D341Med (cell line): ENCODE data around the gene EIF4EBP3.
A peak's percentile ranks its signal among the peaks of the same experiment; 100 is the strongest.

Source experiments
- DNase-seq: peaks from one replicate; pipeline ENCODE4 v3.0.0; 2012; ENCODE audit warnings: low spot score

Gene EIF4EBP3

DNA sequence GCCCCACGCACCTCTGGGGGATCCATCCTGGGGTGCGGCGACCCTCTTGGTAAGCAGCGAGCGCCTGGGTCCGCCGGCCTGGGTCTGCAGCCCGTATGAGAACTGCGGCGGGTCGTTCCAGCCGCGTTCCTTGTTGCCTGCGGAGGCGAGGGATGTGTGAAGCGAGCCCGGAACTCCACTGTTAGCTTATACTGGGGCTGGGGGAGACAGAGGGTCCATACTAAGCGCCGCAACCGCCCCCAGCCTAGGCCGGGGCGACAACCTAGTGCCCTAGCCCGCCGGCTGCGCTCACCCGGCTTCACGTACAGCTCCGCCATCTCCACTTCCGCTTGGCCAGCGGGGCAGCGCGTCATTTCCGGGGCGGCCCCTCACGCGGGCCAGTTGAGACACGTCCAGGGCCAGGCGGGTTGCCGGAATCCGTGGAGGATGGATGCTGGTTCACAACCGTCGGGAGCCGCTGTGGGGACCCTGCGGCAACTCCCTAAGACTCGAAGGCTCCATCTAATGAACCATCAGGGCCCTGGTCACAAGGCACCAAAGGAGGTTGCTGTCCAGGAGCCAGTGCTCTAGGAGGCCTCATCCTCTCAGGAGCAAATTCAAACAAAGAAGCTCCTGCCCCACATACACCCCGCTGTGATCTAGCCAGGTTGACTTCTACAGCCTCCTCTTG, 9.8 kb downstream of the EIF4EBP3 start, which contains the start of gene SRA1:
SRA1 (minus strand) TSS at position 338 of the 670 bp plus-strand sequence; CDS start at position 317, 21 bp downstream.
- DNase-seq = peak; percentile 95

DNA sequence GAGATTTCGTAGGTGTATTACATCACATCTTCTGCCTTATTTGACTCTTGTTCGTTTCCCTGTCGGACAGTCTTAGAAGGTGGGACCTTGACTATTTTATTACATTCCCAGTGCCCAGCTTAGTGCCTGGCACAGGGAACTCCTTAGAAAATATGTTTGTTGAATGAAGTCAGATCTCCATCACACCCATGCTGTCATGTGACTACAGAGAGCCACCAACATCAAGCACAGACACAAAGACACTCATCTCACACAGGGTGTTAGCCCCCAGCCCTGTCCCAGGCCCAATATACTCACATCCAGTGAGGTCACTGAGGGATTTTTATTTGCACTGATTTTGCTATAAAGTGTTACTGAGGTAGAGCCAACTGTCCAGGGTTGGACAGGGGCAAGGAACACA, 10.5 kb downstream of the EIF4EBP3 start:
- no peak for DNase-seq

DNA sequence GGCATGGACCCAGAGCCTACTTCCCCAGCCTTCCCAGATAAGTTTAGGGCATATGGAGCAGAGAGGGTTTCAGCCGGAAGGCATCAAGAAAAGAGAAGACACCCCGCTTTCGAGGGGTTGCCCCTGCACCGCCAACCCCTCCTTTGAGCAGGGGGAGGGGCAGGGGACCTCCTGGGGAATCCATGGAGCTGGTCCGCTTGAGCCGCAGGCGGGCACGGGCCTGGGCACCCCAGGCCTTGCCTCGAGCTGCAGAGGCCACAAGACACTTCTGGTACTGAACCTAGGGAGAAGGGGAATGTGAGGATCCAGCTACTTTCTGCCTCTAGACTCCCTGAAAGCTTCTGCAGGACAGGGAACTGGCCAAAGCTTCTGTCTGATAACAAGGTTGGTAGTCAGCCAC, 11.1 kb downstream of the EIF4EBP3 start:
- no peak for DNase-seq

DNA sequence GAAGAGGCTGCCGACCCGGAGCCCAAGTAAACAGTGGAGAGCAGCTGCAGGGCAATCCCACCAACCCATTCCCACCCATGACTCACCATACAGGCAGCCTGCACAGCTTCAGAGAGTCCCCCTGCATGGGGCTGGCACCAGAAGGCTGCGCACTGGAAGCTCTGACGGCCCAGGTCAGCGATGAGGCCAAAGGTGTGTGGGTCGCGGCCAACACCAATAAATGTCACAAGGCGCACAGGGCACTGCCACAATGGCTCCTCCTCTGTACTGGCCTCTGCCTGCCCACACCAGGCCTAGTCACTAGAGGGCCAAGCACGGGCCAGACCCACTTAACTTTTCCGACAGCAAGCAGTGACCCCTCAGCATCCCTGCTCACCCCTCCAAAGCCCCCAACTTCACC, 12.8 kb downstream of the EIF4EBP3 start:
- no peak for DNase-seq

DNA sequence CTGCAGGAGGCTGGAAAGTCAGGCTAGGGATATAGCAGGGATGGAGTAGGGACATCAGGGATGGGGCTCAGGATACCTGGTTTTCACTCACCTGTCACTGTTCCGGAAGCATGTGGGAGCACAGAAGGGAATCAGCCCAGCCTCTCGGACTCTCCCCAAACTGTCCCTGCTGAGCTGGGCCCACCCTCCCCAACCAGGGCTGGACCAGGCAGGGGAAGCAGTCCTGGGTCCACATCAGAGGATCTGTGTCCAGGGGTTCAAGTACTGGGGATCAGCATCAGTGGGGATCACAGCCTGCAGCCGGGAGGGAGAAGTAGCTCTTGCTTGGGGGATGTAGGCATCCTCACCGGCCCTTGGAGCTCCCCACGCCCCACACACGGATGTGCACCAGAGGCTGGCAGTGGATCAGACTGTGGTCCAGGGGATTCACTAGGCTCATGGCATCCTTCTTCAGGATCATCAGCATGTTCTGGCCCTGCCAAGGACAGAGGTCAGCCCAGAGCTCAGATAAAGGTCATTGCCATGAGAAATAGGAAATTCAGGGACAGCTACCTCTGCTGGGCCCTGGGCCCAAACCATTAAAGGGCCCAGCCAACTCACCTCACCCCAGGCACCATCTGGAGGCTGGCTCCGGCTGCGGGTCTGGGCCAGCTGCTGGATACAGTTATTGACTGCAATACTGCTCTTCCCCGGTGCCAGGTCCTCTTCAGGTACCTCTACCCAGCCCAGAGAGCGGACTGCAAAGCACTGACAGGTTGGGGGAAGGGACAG, 14.5 kb downstream of the EIF4EBP3 start:
- DNase-seq = no peak

DNA sequence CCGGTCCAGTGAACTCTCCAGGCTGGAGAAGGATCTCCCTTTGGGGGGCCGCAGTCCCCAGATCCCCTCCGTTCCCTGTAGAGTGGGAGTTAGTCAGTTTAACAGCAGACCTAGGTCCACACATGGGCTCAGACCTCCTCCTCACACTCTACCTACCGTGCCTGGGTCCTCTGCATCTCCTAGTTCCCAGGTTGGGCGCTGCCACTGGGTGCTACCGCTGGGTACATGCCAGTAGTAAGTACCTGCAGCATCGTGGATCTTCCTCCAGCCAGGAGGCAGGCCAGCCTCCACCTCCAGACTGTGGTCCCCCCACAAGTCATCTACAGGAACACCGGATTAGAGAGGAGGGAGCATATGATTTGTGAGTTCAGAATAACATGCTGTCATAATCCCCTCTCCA, 16.1 kb downstream of the EIF4EBP3 start:
- DNase-seq = no peak

DNA sequence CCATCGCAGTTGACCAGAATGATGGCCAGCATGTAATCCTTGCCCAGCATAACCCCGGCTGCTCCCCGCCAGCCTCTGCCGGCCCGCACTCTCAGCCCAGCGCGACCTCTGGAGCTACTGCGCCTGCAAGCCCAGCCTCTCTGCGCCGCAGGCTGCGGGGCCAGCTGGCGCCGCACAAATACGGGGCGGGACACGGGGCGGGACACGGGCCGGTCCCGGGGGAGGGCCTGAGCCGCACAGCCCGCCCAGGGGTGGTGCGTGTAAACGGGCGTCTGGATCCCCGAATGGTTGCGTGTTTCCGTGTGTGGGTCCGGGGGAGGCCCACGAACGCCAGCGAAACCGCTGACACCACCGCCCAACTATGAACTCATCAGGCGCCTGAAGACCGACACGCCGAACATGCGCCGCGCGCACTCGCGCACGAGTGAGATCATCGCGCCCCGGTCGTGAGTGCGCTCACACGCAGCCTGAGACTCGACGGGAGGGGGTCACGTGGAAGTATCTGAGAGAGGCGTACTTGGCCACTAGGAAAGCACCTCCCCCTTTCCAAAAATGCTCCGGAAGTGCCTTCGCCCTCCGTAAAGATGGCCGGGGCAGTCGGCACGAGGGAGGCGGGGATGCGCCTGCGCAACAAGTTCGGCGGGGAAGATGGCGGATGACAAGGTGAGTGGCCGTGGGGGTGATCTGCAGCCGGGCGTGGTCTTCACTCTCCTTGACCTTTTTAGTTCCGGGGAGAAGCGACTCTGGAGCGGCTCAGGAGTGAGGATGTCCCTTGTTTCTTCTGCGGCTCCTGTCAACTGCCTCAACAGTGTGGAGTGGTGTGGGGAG, 16.9 kb downstream of the EIF4EBP3 start, which contains the start of the genes APBB3 and SLC35A4:
APBB3 (minus strand) TSS at position 403 of the 828 bp plus-strand sequence; CDS start at position 50, 353 bp downstream.
SLC35A4 (plus strand) TSS at position 633 of the 828 bp plus-strand sequence. CDS start 2,342 bp downstream, outside the sequence.
- DNase-seq = peak; percentile 93

DNA sequence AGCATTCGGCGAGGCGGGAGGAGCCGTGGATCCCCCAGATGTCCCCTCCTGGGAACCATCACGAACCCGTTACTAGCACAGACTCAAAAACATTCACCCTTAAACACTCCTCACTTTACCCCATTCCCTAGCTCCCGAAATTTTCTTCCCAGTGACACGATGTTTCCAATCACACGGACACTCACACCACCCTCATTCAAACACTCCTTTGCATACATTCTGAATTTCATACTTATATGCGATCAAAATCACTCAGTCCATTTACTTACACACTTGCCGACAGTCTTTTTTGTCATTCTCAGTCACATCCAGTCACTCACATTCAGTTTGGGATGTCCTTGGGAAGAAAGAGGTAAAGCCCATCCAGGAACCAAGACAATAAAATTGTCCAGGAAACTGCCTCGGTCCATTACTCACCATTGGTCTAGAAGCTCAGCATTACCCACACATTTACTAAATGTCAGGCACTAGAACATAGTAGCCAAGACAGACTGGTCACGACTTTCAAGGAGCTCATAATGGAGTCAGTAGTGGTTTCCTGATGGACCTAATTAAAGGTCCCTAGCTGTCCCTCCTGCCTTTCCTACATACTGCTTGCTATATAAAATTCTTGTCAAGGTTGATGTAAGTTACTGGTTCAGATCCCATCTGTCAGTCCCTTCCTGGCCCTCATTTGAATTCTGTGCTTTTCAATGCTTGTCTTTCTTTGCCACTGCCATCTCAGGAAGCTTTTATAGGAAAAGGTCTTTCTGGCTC, 17.7 kb downstream of the EIF4EBP3 start:
- no peak for DNase-seq

DNA sequence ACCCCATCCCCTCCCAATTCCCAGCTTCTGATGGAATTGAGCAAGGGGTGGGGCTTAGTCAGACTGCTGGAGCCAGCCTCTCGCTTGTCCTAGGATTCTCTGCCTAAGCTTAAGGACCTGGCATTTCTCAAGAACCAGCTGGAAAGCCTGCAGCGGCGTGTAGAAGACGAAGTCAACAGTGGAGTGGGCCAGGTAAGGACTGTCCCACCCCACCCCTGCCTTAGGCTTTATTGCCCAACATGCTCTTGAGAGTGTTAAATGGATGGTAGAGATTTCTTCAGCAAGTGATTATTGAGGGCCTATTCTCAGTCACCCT, 18.3 kb downstream of the EIF4EBP3 start:
- DNase-seq = no peak

DNA sequence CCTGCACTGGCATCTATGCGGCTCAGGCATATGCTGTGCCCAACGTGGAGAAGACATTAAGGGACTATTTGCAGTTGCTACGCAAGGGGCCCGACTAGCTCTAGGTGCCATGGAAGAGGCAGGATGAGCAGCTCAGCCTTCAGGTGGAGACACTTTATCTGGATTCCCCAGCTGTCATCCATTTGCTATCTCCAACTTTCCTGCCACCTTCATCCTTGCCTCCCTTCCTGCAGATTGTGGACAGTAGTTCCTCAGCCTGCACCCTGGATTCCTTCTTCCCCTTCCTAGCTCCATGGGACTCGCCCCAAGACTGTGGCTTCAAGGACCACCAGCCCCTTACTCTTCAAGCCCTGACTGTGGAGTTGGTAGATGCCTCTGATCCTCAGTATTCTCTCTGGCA, 19.2 kb downstream of the EIF4EBP3 start:
- DNase-seq = no peak

DNA sequence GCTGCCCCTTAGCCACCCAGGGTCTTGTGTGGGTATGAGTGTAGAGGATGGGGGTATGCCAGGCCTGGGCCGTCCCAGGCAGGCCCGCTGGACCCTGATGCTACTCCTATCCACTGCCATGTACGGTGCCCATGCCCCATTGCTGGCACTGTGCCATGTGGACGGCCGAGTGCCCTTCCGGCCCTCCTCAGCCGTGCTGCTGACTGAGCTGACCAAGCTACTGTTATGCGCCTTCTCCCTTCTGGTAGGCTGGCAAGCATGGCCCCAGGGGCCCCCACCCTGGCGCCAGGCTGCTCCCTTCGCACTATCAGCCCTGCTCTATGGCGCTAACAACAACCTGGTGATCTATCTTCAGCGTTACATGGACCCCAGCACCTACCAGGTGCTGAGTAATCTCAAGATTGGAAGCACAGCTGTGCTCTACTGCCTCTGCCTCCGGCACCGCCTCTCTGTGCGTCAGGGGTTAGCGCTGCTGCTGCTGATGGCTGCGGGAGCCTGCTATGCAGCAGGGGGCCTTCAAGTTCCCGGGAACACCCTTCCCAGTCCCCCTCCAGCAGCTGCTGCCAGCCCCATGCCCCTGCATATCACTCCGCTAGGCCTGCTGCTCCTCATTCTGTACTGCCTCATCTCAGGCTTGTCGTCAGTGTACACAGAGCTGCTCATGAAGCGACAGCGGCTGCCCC, 19.8 kb downstream of the EIF4EBP3 start:
- DNase-seq = no peak

DNA sequence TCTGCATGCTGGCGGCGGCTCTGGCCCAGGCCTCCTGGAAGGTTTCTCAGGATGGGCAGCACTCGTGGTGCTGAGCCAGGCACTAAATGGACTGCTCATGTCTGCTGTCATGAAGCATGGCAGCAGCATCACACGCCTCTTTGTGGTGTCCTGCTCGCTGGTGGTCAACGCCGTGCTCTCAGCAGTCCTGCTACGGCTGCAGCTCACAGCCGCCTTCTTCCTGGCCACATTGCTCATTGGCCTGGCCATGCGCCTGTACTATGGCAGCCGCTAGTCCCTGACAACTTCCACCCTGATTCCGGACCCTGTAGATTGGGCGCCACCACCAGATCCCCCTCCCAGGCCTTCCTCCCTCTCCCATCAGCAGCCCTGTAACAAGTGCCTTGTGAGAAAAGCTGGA, 20.4 kb downstream of the EIF4EBP3 start:
- no peak for DNase-seq

DNA sequence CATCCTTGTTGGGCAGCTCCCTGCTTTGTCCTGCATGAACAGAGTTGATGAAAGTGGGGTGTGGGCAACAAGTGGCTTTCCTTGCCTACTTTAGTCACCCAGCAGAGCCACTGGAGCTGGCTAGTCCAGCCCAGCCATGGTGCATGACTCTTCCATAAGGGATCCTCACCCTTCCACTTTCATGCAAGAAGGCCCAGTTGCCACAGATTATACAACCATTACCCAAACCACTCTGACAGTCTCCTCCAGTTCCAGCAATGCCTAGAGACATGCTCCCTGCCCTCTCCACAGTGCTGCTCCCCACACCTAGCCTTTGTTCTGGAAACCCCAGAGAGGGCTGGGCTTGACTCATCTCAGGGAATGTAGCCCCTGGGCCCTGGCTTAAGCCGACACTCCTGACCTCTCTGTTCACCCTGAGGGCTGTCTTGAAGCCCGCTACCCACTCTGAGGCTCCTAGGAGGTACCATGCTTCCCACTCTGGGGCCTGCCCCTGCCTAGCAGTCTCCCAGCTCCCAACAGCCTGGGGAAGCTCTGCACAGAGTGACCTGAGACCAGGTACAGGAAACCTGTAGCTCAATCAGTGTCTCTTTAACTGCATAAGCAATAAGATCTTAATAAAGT, 21.1 kb downstream of the EIF4EBP3 start:
- DNase-seq = no peak

DNA sequence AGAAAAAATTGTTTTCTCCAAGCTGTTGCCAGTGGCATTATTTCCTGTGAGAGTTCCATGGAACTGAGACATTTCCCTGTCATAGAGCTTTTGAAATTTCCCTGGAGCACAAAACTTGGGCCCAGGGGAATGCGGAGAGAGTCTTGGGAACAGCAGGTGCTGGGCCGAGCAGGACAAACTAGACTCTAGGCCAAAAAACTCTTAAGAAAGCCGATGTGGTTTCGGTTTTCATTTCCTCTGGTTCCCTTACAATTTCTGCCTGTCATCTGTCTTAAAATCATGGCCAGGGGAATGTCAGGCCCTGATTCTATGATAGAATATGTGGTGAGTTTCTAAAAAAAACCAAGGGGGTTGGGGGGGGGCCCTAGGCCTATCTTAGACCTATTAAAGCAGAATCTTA, 21.7 kb downstream of the EIF4EBP3 start:
- no peak for DNase-seq

DNA sequence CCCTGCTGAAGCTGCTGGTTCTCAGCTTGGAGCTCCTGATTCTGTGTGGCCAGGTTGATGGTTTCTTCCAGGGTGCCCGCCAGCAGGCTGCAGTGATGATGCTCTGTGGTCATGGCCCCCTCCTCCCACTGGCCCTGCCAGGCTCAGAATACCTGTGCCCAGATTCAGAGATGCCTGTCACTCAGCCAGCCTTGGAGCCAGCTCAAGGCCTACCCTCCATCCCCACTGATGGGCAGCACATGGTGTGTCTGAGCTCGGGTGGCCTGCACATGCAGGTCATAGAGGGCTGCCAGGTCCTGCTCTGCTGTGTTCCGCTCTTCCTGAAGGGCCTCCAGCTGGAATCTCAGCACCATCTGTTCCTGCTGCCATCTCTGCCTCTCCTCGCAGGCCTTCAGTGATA, 22.6 kb downstream of the EIF4EBP3 start:
- DNase-seq = no peak

DNA sequence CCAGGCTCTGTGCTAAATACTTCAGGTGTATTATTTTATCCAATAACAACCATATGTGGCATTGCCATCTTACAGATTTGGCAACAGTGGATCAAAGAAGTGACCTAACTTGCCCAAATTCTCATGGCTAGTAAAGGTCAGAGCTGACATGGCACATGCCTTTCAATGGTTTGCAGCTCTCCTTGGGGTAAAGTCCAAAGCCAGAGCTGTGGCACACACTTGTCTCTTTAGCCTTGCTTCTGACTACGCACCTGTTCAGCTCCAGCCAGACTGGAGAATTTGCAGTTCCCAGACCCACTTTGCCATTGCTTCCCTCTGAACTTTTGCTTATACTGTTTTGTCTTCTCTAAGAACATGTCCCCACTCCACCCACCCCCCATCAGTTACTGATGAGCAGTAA, 23.0 kb downstream of the EIF4EBP3 start:
- DNase-seq = no peak

DNA sequence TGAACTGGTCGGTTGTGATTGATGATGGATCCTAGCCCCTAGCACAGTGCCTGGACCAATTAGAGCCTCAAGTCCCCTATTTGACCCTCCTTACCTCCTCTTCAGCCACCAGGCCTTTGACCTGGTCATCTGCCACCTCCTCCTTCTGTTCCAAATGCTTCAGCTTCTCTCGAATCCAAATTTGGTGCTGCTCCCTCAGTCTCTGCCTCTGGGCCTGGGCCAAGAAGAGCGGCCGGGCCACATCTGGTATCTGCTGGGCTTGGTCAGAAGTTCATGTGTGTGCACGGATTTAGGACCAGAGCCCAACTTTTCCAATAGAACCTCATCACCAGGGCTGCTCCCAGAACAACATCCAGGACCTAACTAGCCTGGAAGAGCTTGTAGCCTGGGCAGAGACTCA, 23.6 kb downstream of the EIF4EBP3 start:
- DNase-seq = no peak

DNA sequence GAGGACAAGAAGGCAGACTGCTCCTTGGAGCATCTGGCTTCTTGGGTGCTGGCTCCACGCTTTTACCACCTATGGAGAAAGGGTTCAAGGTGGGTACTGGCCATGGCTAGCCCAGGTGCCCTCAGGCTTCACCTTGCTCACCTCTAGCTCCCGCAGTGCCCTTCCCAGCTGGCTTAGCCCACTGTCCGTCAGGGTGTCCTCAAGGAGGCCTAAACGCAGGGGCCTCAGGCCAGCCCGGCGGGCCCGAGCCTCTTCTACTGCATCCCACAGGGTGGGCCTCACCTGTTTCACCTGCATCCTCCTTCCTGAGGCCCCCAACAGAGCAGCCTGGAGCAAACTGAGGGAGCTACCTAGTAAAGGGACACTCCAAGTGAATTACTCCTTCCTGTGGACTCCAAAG, 26.2 kb downstream of the EIF4EBP3 start:
- no peak for DNase-seq

DNA sequence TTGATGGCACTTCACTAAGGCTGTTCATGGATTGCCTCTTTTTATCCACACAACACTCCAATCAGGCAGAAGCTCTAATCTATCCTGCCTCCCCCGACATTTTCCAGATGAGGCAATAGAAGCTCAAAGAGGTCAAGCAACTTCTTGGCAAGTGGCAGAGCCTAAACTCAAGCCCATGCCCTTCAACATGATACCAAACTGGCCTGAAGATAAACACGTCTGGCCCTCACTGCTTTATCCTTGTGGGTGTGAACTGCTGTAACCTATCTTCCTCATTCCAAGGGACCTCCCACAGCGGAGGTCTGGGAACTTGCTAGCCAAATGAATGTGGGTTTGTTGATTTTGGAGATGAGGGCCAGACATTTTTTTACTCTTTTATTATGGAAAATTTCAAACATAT, 26.7 kb downstream of the EIF4EBP3 start:
- no peak for DNase-seq

DNA sequence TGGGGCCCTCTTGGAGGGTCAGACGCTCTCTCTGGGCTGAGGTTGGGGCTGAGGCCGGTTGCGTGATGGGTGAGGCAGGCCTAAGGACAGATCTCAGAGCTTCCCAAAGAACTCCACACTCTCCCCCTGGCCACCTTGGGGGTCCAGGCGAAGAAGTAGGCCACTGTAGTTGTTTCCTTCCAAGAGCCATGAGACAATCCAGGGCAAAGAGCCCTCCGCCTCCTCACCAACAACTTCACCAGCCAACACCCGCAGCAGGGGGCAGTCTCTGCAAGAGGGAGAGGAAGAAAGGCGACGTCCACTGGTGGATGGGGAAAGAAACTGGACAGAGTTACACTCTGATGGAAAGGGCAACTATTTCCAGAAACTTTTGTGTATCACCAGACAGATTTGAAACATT, 27.8 kb downstream of the EIF4EBP3 start:
- peak; percentile 54 for DNase-seq

DNA sequence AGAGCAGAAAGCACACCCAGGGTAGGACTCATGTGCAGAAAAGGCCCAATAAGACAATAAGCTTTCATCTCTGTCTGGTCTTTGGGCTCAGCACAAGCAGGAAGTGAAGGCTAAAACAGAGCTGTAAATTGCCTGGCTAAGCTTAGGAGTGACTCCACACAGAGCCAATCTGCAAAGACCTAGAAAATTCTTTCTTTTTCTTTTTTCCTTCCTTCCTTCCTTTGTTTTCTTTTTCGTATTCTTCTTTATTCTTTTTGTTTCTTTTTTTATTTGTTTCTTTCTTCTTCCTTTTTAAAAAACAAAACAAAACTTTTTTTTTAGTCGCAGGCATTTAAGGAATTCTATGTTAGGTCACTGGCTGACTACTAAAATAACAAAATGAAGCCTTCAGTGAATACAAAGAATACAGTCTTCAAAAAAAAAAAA, 29.3 kb downstream of the EIF4EBP3 start:
- DNase-seq = no peak
